GM23338 (cell line): ENCODE results near the gene CASP6. TPM values are rescaled to one million over a fixed set of nuclear protein-coding genes. Genes with fewer than 3 reads are reported as not detected.

Experiments
- ATAC-seq: fragments of 200-7000 bp; cut with Tn5 transposase; 3 replicates; pipeline ENCODE4 v1.9.1; 2020
- DNase-seq: peaks from one replicate; pipeline ENCODE4 v3.0.0-alpha.2; 2015; ENCODE audit warnings: low spot score
- H2AFZ ChIP-seq: fragments of 200-600 bp; sonication (generic); 2 replicates; pipeline ENCODE4 v1.8.0; 2016; ENCODE audit warnings: antibody characterized with exemption, mild to moderate bottlenecking, moderate library complexity
- H3F3A ChIP-seq: fragments of 200-600 bp; sonication (generic); replicated peaks from 2 replicates; pipeline ENCODE4 v1.8.0; 2017; ENCODE audit warnings: antibody characterized with exemption, mixed run types, low read depth
- H3K27ac ChIP-seq: fragments of 200-600 bp; sonication (generic); 2 replicates; pipeline ENCODE4 v1.6.1; 2016; ENCODE audit warnings: low read depth
- H3K27me3 ChIP-seq: fragments of 200-600 bp; sonication (generic); 2 replicates; pipeline ENCODE4 v1.8.0; 2016; ENCODE audit warnings: mild to moderate bottlenecking, mixed run types, moderate library complexity; ENCODE audit not compliant: insufficient read depth
- H3K36me3 ChIP-seq: fragments of 200-600 bp; sonication (generic); 2 replicates; pipeline ENCODE4 v1.8.0; 2016; ENCODE audit warnings: mild to moderate bottlenecking; ENCODE audit not compliant: insufficient read depth
- H3K4me1 ChIP-seq: fragments of 200-600 bp; sonication (generic); 2 replicates; pipeline ENCODE4 v1.8.0; 2016; ENCODE audit warnings: mild to moderate bottlenecking, moderate library complexity; ENCODE audit not compliant: insufficient read depth
- H3K4me2 ChIP-seq: fragments of 200-600 bp; sonication (generic); 2 replicates; pipeline ENCODE4 v1.7.1; 2017; ENCODE audit warnings: mixed run types
- H3K4me3 ChIP-seq: fragments of 200-600 bp; sonication (generic); 2 replicates; pipeline ENCODE4 v1.6.1; 2016; ENCODE audit warnings: mixed run types
- H3K79me2 ChIP-seq: fragments of 200-600 bp; sonication (generic); replicated peaks from 2 replicates; pipeline ENCODE4 v1.8.0; 2017; ENCODE audit warnings: mild to moderate bottlenecking; ENCODE audit not compliant: insufficient read depth
- H3K9me2 ChIP-seq: fragments of 200-600 bp; sonication (generic); 2 replicates; pipeline ENCODE4 v1.8.0; 2017; ENCODE audit not compliant: insufficient read depth
- H4K20me1 ChIP-seq: fragments of 200-600 bp; sonication (generic); replicated peaks from 2 replicates; pipeline ENCODE4 v1.8.0; 2017; ENCODE audit warnings: mild to moderate bottlenecking; ENCODE audit not compliant: insufficient read depth
- H3K27ac Mint-ChIP-seq: 2 replicates; pipeline ENCODE4 v1.8.0; 2020; ENCODE audit warnings: inconsistent platforms, mild to moderate bottlenecking, moderate library complexity, mixed read lengths
- H3K27me3 Mint-ChIP-seq: 3 replicates; pipeline ENCODE4 v1.8.0; 2022; ENCODE audit warnings: low read depth, mild to moderate bottlenecking, moderate library complexity, mixed read lengths, inconsistent platforms; ENCODE audit not compliant: insufficient read depth, poor library complexity
- H3K36me3 Mint-ChIP-seq: 3 replicates; pipeline ENCODE4 v1.8.0; 2021; ENCODE audit warnings: low read depth, mild to moderate bottlenecking, inconsistent platforms, moderate library complexity, mixed read lengths
- H3K4me1 Mint-ChIP-seq: 3 replicates; pipeline ENCODE4 v1.8.0; 2020; ENCODE audit warnings: mild to moderate bottlenecking, inconsistent platforms, mixed read lengths
- H3K4me3 Mint-ChIP-seq: 3 replicates; pipeline ENCODE4 v1.8.0; 2021; ENCODE audit warnings: moderate library complexity, mild to moderate bottlenecking, inconsistent platforms, mixed read lengths
- H3K9me3 Mint-ChIP-seq: 3 replicates; pipeline ENCODE4 v1.8.0; 2020; ENCODE audit warnings: moderate library complexity, mild to moderate bottlenecking, inconsistent platforms, mixed read lengths
- CREB1 ChIP-seq: fragments of 250-450 bp; sonication (Bioruptor Pico); IDR thresholded peaks from 2 replicates; pipeline ENCODE4 v1.5.0; 2020; ENCODE audit warnings: low read depth, mild to moderate bottlenecking, moderate library complexity
- EZH2 ChIP-seq: fragments of 200-600 bp; sonication (generic); IDR thresholded peaks from one replicate; pipeline ENCODE4 v1.8.0; 2017; ENCODE audit warnings: antibody characterized with exemption, mild to moderate bottlenecking, low read depth; ENCODE audit not compliant: unreplicated experiment
- EZH2phosphoT487 ChIP-seq: fragments of 200-600 bp; sonication (generic); IDR thresholded peaks from one replicate; pipeline ENCODE4 v1.8.1; 2018; ENCODE audit warnings: antibody characterized with exemption; ENCODE audit not compliant: unreplicated experiment
- JUNB ChIP-seq: IDR thresholded peaks from one replicate; pipeline ENCODE4 v1.6.1; 2016; ENCODE audit warnings: antibody characterized with exemption; ENCODE audit not compliant: unreplicated experiment
- NANOG ChIP-seq: IDR thresholded peaks from 2 replicates; pipeline ENCODE4 v1.6.1; 2016; ENCODE audit warnings: antibody characterized with exemption, borderline replicate concordance
- POLR2AphosphoS5 ChIP-seq: IDR thresholded peaks from 2 replicates; pipeline ENCODE4 v1.6.1; 2016; ENCODE audit warnings: antibody characterized with exemption, low read depth
- STAT1 ChIP-seq: IDR thresholded peaks from one replicate; pipeline ENCODE4 v1.6.1; 2016; ENCODE audit warnings: antibody characterized with exemption; ENCODE audit not compliant: unreplicated experiment
- ZNF114 ChIP-seq: fragments of 250-450 bp; sonication (Bioruptor Pico); IDR thresholded peaks from 2 replicates; pipeline ENCODE4 v1.5.0; 2020; ENCODE audit warnings: mild to moderate bottlenecking, moderate library complexity
- ZNF331 ChIP-seq: fragments of 250-450 bp; sonication (Bioruptor Pico); IDR thresholded peaks from 2 replicates; pipeline ENCODE4 v1.5.0; 2020; ENCODE audit warnings: low read depth, mild to moderate bottlenecking, moderate library complexity
- polyA plus RNA-seq: library from polyadenylated mRNA; unstranded; fragments of >200 nt; fragmentation: Nextera tagmentation; extraction: Ambion mirVana; gene quantifications from 2 replicates; pipeline ENCODE4 v1.2.1, GENCODE V29; 2016
- total RNA-seq: library from RNA; depleted of rRNA; stranded (reverse); fragments of >200 nt; shearing (Covaris generic); gene quantifications from 2 replicates; pipeline ENCODE4 v1.2.3, GENCODE V29; 2014
- TF ChIP-seq, protein P1 (sequence below), 2 experiments: fragments of 200-600 bp in 1 of 2; sonication (generic) in 1 of 2; conservative IDR thresholded peaks; 2 replicates each; pipeline versions ENCODE4 v1.5.1 to v1.6.1; 2016 to 2017; ENCODE audit warnings: antibody characterized with exemption in 2 of 2, low read depth in 2 of 2, mild to moderate bottlenecking in 2 of 2, moderate library complexity in 1 of 2
- TF ChIP-seq, protein P2 (sequence below): IDR thresholded peaks from 2 replicates; pipeline ENCODE4 v1.6.1; 2016; ENCODE audit warnings: antibody characterized with exemption
- TF ChIP-seq, protein P3 (sequence below): IDR thresholded peaks from one replicate; pipeline ENCODE4 v1.6.1; 2018; ENCODE audit warnings: antibody characterized with exemption; ENCODE audit not compliant: unreplicated experiment
- TF ChIP-seq, protein P4 (sequence below): fragments of 250-450 bp; sonication (Bioruptor Pico); IDR thresholded peaks from 2 replicates; pipeline ENCODE4 v1.5.0; 2020; ENCODE audit warnings: mild to moderate bottlenecking, moderate library complexity

CASP6 gene
- total and polyA plus RNA-seq, 2 experiments from 2014 or later: 30.5 to 35.4 TPM

DNA sequence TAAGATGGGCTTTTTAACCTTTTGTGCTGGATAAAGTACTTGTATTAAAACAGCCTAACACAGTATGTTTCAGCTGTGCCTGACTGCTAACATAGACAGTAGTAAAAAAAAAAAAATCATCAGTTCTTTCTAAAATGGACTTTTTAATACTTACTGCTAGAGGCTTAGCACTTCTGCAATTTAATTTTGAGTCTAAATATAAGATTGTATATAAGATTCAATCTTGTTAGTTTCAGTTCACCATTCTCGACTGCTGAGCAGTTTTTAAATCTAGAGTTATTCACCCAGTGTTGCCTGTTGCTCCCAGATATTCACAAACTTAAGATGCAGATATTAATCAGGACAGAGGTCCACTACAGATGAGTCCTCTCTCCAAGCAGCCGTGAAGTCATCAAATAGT is 19.9 kb upstream of the CASP6 start:
- Mint-ChIP-seq H3K4me3 (no peak overlapping the region), H3K9me3 (no peaks in the 10 kb centered on the region), H3K36me3 (peaks cover 6% of the 10 kb centered on the region), H3K4me1 (peaks cover 10% of the 10 kb centered on the region), H3K27ac (no peak overlapping the region), H3K27me3 (no peaks in the 10 kb centered on the region)
- Histone ChIP-seq H3K36me3 (no peaks in the 10 kb centered on the region), H3K4me3 (no peak overlapping the region), H2AFZ (no peak overlapping the region), H3K9me2 (no peaks in the 10 kb centered on the region), H3K4me2 (no peak overlapping the region), H3F3A (no peaks in the 10 kb centered on the region), H3K27ac (no peak overlapping the region), H4K20me1 (peaks cover 9% of the 10 kb centered on the region; the same call in 1 of the 2 replicates), H3K4me1 (peaks cover 4% of the 10 kb centered on the region), H3K79me2 (peaks cover 91% of the 10 kb centered on the region), H3K27me3 (no peaks in the 10 kb centered on the region)
- no peak for DNase-seq
- ATAC-seq: no peak
- no peak for TF ChIP-seq ZNF331 (CRISPR knock-in tag)
- TF ChIP-seq, protein P1, sequence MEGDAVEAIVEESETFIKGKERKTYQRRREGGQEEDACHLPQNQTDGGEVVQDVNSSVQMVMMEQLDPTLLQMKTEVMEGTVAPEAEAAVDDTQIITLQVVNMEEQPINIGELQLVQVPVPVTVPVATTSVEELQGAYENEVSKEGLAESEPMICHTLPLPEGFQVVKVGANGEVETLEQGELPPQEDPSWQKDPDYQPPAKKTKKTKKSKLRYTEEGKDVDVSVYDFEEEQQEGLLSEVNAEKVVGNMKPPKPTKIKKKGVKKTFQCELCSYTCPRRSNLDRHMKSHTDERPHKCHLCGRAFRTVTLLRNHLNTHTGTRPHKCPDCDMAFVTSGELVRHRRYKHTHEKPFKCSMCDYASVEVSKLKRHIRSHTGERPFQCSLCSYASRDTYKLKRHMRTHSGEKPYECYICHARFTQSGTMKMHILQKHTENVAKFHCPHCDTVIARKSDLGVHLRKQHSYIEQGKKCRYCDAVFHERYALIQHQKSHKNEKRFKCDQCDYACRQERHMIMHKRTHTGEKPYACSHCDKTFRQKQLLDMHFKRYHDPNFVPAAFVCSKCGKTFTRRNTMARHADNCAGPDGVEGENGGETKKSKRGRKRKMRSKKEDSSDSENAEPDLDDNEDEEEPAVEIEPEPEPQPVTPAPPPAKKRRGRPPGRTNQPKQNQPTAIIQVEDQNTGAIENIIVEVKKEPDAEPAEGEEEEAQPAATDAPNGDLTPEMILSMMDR (conservative IDR thresholded peaks at IDR 0.05; ENCODE audit: low read depth in 2 of 2): no peak
- no peak for TF ChIP-seq NANOG
- no peak for TF ChIP-seq EZH2phosphoT487
- TF ChIP-seq, protein P2, sequence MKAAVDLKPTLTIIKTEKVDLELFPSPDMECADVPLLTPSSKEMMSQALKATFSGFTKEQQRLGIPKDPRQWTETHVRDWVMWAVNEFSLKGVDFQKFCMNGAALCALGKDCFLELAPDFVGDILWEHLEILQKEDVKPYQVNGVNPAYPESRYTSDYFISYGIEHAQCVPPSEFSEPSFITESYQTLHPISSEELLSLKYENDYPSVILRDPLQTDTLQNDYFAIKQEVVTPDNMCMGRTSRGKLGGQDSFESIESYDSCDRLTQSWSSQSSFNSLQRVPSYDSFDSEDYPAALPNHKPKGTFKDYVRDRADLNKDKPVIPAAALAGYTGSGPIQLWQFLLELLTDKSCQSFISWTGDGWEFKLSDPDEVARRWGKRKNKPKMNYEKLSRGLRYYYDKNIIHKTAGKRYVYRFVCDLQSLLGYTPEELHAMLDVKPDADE: no peak
- no peak for TF ChIP-seq STAT1
- TF ChIP-seq, protein P3, sequence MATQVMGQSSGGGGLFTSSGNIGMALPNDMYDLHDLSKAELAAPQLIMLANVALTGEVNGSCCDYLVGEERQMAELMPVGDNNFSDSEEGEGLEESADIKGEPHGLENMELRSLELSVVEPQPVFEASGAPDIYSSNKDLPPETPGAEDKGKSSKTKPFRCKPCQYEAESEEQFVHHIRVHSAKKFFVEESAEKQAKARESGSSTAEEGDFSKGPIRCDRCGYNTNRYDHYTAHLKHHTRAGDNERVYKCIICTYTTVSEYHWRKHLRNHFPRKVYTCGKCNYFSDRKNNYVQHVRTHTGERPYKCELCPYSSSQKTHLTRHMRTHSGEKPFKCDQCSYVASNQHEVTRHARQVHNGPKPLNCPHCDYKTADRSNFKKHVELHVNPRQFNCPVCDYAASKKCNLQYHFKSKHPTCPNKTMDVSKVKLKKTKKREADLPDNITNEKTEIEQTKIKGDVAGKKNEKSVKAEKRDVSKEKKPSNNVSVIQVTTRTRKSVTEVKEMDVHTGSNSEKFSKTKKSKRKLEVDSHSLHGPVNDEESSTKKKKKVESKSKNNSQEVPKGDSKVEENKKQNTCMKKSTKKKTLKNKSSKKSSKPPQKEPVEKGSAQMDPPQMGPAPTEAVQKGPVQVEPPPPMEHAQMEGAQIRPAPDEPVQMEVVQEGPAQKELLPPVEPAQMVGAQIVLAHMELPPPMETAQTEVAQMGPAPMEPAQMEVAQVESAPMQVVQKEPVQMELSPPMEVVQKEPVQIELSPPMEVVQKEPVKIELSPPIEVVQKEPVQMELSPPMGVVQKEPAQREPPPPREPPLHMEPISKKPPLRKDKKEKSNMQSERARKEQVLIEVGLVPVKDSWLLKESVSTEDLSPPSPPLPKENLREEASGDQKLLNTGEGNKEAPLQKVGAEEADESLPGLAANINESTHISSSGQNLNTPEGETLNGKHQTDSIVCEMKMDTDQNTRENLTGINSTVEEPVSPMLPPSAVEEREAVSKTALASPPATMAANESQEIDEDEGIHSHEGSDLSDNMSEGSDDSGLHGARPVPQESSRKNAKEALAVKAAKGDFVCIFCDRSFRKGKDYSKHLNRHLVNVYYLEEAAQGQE: no peak
- TF ChIP-seq CREB1 (CRISPR knock-in tag): no peak
- TF ChIP-seq ZNF114: no peak
- TF ChIP-seq, protein P4, sequence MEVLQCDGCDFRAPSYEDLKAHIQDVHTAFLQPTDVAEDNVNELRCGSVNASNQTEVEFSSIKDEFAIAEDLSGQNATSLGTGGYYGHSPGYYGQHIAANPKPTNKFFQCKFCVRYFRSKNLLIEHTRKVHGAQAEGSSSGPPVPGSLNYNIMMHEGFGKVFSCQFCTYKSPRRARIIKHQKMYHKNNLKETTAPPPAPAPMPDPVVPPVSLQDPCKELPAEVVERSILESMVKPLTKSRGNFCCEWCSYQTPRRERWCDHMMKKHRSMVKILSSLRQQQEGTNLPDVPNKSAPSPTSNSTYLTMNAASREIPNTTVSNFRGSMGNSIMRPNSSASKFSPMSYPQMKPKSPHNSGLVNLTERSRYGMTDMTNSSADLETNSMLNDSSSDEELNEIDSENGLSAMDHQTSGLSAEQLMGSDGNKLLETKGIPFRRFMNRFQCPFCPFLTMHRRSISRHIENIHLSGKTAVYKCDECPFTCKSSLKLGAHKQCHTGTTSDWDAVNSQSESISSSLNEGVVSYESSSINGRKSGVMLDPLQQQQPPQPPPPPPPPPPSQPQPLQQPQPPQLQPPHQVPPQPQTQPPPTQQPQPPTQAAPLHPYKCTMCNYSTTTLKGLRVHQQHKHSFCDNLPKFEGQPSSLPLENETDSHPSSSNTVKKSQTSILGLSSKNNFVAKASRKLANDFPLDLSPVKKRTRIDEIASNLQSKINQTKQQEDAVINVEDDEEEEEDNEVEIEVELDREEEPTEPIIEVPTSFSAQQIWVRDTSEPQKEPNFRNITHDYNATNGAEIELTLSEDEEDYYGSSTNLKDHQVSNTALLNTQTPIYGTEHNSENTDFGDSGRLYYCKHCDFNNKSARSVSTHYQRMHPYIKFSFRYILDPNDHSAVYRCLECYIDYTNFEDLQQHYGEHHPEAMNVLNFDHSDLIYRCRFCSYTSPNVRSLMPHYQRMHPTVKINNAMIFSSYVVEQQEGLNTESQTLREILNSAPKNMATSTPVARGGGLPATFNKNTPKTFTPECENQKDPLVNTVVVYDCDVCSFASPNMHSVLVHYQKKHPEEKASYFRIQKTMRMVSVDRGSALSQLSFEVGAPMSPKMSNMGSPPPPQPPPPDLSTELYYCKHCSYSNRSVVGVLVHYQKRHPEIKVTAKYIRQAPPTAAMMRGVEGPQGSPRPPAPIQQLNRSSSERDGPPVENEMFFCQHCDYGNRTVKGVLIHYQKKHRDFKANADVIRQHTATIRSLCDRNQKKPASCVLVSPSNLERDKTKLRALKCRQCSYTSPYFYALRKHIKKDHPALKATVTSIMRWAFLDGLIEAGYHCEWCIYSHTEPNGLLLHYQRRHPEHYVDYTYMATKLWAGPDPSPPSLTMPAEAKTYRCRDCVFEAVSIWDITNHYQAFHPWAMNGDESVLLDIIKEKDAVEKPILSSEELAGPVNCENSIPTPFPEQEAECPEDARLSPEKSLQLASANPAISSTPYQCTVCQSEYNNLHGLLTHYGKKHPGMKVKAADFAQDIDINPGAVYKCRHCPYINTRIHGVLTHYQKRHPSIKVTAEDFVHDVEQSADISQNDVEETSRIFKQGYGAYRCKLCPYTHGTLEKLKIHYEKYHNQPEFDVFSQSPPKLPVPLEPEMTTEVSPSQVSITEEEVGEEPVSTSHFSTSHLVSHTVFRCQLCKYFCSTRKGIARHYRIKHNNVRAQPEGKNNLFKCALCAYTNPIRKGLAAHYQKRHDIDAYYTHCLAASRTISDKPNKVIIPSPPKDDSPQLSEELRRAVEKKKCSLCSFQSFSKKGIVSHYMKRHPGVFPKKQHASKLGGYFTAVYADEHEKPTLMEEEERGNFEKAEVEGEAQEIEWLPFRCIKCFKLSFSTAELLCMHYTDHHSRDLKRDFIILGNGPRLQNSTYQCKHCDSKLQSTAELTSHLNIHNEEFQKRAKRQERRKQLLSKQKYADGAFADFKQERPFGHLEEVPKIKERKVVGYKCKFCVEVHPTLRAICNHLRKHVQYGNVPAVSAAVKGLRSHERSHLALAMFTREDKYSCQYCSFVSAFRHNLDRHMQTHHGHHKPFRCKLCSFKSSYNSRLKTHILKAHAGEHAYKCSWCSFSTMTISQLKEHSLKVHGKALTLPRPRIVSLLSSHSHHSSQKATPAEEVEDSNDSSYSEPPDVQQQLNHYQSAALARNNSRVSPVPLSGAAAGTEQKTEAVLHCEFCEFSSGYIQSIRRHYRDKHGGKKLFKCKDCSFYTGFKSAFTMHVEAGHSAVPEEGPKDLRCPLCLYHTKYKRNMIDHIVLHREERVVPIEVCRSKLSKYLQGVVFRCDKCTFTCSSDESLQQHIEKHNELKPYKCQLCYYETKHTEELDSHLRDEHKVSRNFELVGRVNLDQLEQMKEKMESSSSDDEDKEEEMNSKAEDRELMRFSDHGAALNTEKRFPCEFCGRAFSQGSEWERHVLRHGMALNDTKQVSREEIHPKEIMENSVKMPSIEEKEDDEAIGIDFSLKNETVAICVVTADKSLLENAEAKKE (CRISPR knock-in tag): no peak
- no peak for TF ChIP-seq POLR2AphosphoS5
- TF ChIP-seq EZH2: no peak
- no peak for TF ChIP-seq JUNB
